Stimulated activated CD8-positive, alpha-beta memory T cell treated with anti-CD3 and anti-CD28 coated beads, Interleukin-4, amount 100 ng/mL, for 1 hour (primary cell): ENCODE results near the gene CAPZA2.
A peak's percentile ranks its signal among the peaks of the same experiment; 100 is the strongest.
"Not testable (repeated sequence)": the region's sequence is repeated elsewhere in the genome, so short reads cannot be mapped to it uniquely, and the experiment has no call there.

Experiments
- DNase-seq, 2 donors: peaks; one replicate each; pipeline ENCODE4 v3.0.0-alpha.2; 2020; ENCODE audit warnings: low read depth in 2 of 2, low spot score in 1 of 2

The CAPZA2 gene

GRCh38 chr7:116862234-116862950, at the start of gene CAPZA2:
TSS of gene CAPZA2 (plus strand) at chr7:116862587. CDS start at chr7:116862612, 25 bp downstream.
- DNase-seq: peak; percentile 84 to 89

GRCh38 chr7:116812860-116813259, 49.5 kb upstream of the CAPZA2 start:
- DNase-seq: no peak

GRCh38 chr7:116813371-116813770, 49.0 kb upstream of the CAPZA2 start:
- not testable (repeated sequence) for DNase-seq

- DNase-seq: no peak
These were observed 47.3 kb upstream of the CAPZA2 start for GRCh38 chr7:116815041-116815440.

GRCh38 chr7:116820149-116820548, 42.2 kb upstream of the CAPZA2 start:
- no peak for DNase-seq

GRCh38 chr7:116821647-116822046, 40.7 kb upstream of the CAPZA2 start:
- DNase-seq: not testable (repeated sequence)

GRCh38 chr7:116824449-116824848, 37.9 kb upstream of the CAPZA2 start:
- DNase-seq: no peak

GRCh38 chr7:116828281-116828680, 34.1 kb upstream of the CAPZA2 start:
- DNase-seq: no peak

GRCh38 chr7:116829041-116829440, 33.3 kb upstream of the CAPZA2 start:
- DNase-seq: no peak

GRCh38 chr7:116829493-116829892, 32.9 kb upstream of the CAPZA2 start:
- no peak for DNase-seq

- no peak for DNase-seq
These were observed 29.7 kb upstream of the CAPZA2 start for GRCh38 chr7:116832692-116833091.

GRCh38 chr7:116834815-116835504, 27.4 kb upstream of the CAPZA2 start:
- no peak for DNase-seq

GRCh38 chr7:116836048-116836447, 26.3 kb upstream of the CAPZA2 start:
- no peak for DNase-seq

- no peak for DNase-seq
These were observed 25.5 kb upstream of the CAPZA2 start for GRCh38 chr7:116836911-116837310.

- no peak for DNase-seq
These were observed 24.8 kb upstream of the CAPZA2 start for GRCh38 chr7:116837586-116837985.

- DNase-seq: no peak
These were observed 22.1 kb upstream of the CAPZA2 start for GRCh38 chr7:116840256-116840655.

- no peak for DNase-seq
These were observed 20.0 kb upstream of the CAPZA2 start for GRCh38 chr7:116842371-116842770.

GRCh38 chr7:116843378-116843777, 19.0 kb upstream of the CAPZA2 start:
- DNase-seq: no peak

GRCh38 chr7:116851175-116851574, 11.2 kb upstream of the CAPZA2 start:
- no peak for DNase-seq

- no peak for DNase-seq
These were observed 10.7 kb upstream of the CAPZA2 start for GRCh38 chr7:116851671-116852070.

- DNase-seq: no peak
These were observed 8.3 kb upstream of the CAPZA2 start for GRCh38 chr7:116854132-116854531.

- DNase-seq: no peak
These were observed 5.3 kb upstream of the CAPZA2 start for GRCh38 chr7:116857052-116857451.

GRCh38 chr7:116859323-116859722, 3.1 kb upstream of the CAPZA2 start:
- no peak for DNase-seq
